Heart left ventricle (tissue), 16 donors: ENCODE results near the gene OSBP2. TPM values are rescaled to one million over a fixed set of nuclear protein-coding genes. Genes with fewer than 3 reads are reported as not detected.

Experiments used
- ATAC-seq, 4 donors: fragments of 200-7000 bp; cut with Tn5 transposase; one replicate each; pipeline ENCODE4 v1.9.1; 2020 to 2022; ENCODE audit warnings: moderate library complexity in 4 of 4, mild to moderate bottlenecking in 3 of 4, moderate number of reproducible peaks in 1 of 4
- DNase-seq, 5 donors: peaks; one replicate each; pipeline ENCODE4 v3.0.0-alpha.2; 2020
- H3K27ac ChIP-seq, 12 donors: fragments of 200-600 bp; sonication (generic) in 4 of 12; one replicate each; pipeline versions ENCODE4 v1.5.0 to v1.8.0; 2016 to 2022; ENCODE audit warnings: mild to moderate bottlenecking in 2 of 12
- H3K27me3 ChIP-seq, 9 donors: fragments of 200-600 bp; sonication (generic) in 2 of 9; one replicate each; pipeline versions ENCODE4 v1.5.1 to v1.8.0; 2016 to 2022; ENCODE audit warnings: mild to moderate bottlenecking in 3 of 9
- H3K36me3 ChIP-seq, 9 donors: fragments of 200-600 bp; sonication (generic) in 2 of 9; one replicate each; pipeline versions ENCODE4 v1.5.0 to v1.8.0; 2018 to 2022; ENCODE audit warnings: mild to moderate bottlenecking in 2 of 9
- H3K4me1 ChIP-seq, 12 donors: fragments of 200-600 bp; sonication (generic) in 4 of 12; one replicate each; pipeline versions ENCODE4 v1.5.0 to v1.8.0; 2016 to 2022; ENCODE audit warnings: mild to moderate bottlenecking in 3 of 12
- H3K4me3 ChIP-seq, 12 donors: fragments of 200-600 bp; sonication (generic) in 4 of 12; one replicate each; pipeline versions ENCODE4 v1.5.0 to v1.8.0; 2017 to 2022; ENCODE audit warnings: mild to moderate bottlenecking in 9 of 12, moderate library complexity in 4 of 12
- H3K9me3 ChIP-seq, 12 donors: fragments of 200-600 bp; sonication (generic) in 4 of 12; one replicate each; pipeline versions ENCODE4 v1.5.0 to v1.8.0; 2016 to 2022; ENCODE audit warnings: mild to moderate bottlenecking in 1 of 12
- POLR2A ChIP-seq, 2 donors: fragments of 450-650 bp; IDR thresholded peaks; one replicate each; pipeline ENCODE4 v1.6.1; 2017; ENCODE audit warnings: antibody characterized with exemption in 2 of 2, mild to moderate bottlenecking in 2 of 2, moderate library complexity in 2 of 2
- WGBS, 4 donors: extraction: QIAGEN DNeasy Blood & Tissue Kit in 2 of 4; methylation state at CpG; one replicate each; pipeline versions ENCODE4 v1.1.5 to v1.1.7; 2013 to 2018; 5-methylcytosine and 5-hydroxymethylcytosine counted together
- intact Hi-C, 10 donors: fragments of 100-400 bp; cut with DNase I; formaldehyde crosslinking; loops; one replicate each; pipeline versions ENCODE4 v1.11.1 to v1.14.2; 2022
- polyA plus RNA-seq, 2 donors: library from polyadenylated mRNA; stranded (reverse); fragments of 200-250 nt; gene quantifications; one replicate each; pipeline ENCODE4 v1.2.3, GENCODE V29; 2013
- total RNA-seq, 9 donors: library from RNA; depleted of rRNA in 2 of 9; stranded (reverse); fragments of >200 nt in 2 of 9; fragmentation: NEBNext Ultra II Directional in 3 of 9; extraction: Animal tissue kit (Norgen Biotek cat#: 25700) in 3 of 9; gene quantifications; one replicate each; pipeline versions ENCODE4 v1.1.0 to v1.2.4, GENCODE V29; 2016 to 2023
- TF ChIP-seq, protein P1 (sequence below), 12 donors: fragments of 200-600 bp; sonication (generic) in 4 of 12; IDR thresholded peaks; one replicate each; pipeline versions ENCODE4 v1.5.0 to v1.8.0; 2018 to 2022; ENCODE audit warnings: antibody characterized with exemption in 12 of 12, mild to moderate bottlenecking in 5 of 12
- donor health status: ischemic (EF 13 %, LVEDD 7.1; RV severe dilation, severe dysfunction).
- donor health status: healthy with polysubstance abuse.
- donor health status: DM: no; HTN: yes; CAD: no.
- donor health status: DM: no; HTN: no; CAD: no.
- donor health status: ischemic (EF 25% LVEDD 6.9; RV normal size, moderate dysfunction).
- donor health status: ischemic (EF 25% LVEDD 5.7; RV mildly dilated, moderate dysfunction).
- donor health status: healthy.
- donor health status: DM: yes; HTN: yes; CAD: no.
- donor health status: ischemic (EF 35%, LVEDD 5.7; RV mildly dilated, moderate dysfunction).
- donor health status: nonischemic (EF 11% LVEDD 7.7; RV severe dilation, severe dysfunction).
- donor health status: DM: yes; HTN: yes; CAD: no.
- donor health status: PGD.
- donor health status: ischemic (EF 29% LVEDD 5.4; RV normal size, mild dysfunction).
- donor health status: nonischemic (EF 23%, LVEDD 6.1; RV moderate dilation, normal function).

OSBP2 gene
- total and polyA plus RNA-seq, 11 donors, result 2.0 to 23.5 (median 12.2) TPM

GRCh38 chr22:30685178-30685577 lies 9.5 kb upstream of the OSBP2 start:
- intact Hi-C loops, result no loop called here
- TF ChIP-seq POLR2A (IDR thresholded peaks at IDR 0.05), result no peak
- TF ChIP-seq, protein P1, sequence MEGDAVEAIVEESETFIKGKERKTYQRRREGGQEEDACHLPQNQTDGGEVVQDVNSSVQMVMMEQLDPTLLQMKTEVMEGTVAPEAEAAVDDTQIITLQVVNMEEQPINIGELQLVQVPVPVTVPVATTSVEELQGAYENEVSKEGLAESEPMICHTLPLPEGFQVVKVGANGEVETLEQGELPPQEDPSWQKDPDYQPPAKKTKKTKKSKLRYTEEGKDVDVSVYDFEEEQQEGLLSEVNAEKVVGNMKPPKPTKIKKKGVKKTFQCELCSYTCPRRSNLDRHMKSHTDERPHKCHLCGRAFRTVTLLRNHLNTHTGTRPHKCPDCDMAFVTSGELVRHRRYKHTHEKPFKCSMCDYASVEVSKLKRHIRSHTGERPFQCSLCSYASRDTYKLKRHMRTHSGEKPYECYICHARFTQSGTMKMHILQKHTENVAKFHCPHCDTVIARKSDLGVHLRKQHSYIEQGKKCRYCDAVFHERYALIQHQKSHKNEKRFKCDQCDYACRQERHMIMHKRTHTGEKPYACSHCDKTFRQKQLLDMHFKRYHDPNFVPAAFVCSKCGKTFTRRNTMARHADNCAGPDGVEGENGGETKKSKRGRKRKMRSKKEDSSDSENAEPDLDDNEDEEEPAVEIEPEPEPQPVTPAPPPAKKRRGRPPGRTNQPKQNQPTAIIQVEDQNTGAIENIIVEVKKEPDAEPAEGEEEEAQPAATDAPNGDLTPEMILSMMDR (IDR thresholded peaks at IDR 0.05), result no peak
- ATAC-seq (no peak), DNase-seq (no peak)
- H3K4me1 ChIP-seq, result peaks cover 0 to 11% (median 0%) of the 10 kb centered on the region in 12 donors
- WGBS, 4 donors, result 80 to 87% (median 86%) methylated on average over 7 of the region's 7 CpGs
- no peak overlapping the region for H3K4me3 ChIP-seq
- H3K27ac ChIP-seq, result no peak overlapping the region
- no peaks in the 10 kb centered on the region for H3K36me3 ChIP-seq
- H3K27me3 ChIP-seq, result no peaks in the 10 kb centered on the region
- no peaks in the 10 kb centered on the region for H3K9me3 ChIP-seq

DNA sequence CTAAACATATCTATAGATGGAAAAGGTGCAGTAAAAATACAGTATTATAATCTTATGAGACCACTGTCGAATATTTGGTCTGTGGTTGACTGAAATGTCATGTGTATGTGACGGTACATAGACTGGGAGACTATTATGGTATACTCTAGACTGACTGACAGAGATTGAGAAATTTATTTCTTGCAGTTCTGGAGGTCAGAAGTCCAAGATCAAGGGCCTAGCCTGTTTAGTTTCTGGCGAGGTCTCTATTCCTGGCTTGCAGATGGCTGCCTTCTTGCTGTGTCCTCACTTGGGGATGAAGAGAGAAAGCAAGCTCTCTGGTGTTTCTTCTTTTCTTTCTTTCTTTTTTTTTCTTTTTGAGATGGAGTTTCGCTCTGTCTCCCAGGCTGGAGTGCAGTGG lies 7.3 kb upstream of the OSBP2 start:
- intact Hi-C loops, result no loop called here
- WGBS, 4 donors, result 87 to 93% (median 90%) methylated on average over 4 of the region's 4 CpGs
- no peaks in the 10 kb centered on the region for H3K4me1 ChIP-seq
- H3K4me3 ChIP-seq, result no peak overlapping the region
- H3K9me3 ChIP-seq, result no peaks in the 10 kb centered on the region
- no peaks in the 10 kb centered on the region for H3K36me3 ChIP-seq
- H3K27me3 ChIP-seq, result no peaks in the 10 kb centered on the region
- TF ChIP-seq POLR2A (IDR thresholded peaks at IDR 0.05), result no peak
- TF ChIP-seq, protein P1 (IDR thresholded peaks at IDR 0.05), result no peak
- ATAC-seq (no peak), DNase-seq (no peak)
- H3K27ac ChIP-seq, result no peak overlapping the region

GRCh38 chr22:30689622-30690021 lies 5.1 kb upstream of the OSBP2 start:
- no peak for TF ChIP-seq POLR2A (IDR thresholded peaks at IDR 0.05)
- TF ChIP-seq, protein P1 (IDR thresholded peaks at IDR 0.05), result no peak
- H3K4me3 ChIP-seq, result no peak overlapping the region
- peaks cover 0 to 11% (median 0%) of the 10 kb centered on the region in 9 donors for H3K27me3 ChIP-seq
- no peaks in the 10 kb centered on the region for H3K36me3 ChIP-seq
- no peak for ATAC-seq
- H3K27ac ChIP-seq, result no peak overlapping the region
- intact Hi-C loops, result no loop called here
- H3K4me1 ChIP-seq, result peaks cover 0 to 7% (median 4%) of the 10 kb centered on the region in 12 donors
- H3K9me3 ChIP-seq, result no peaks in the 10 kb centered on the region
- WGBS, 4 donors, result 54 to 69% (median 64%) methylated on average over 1 of the region's 1 CpG
- DNase-seq, result no peak

DNA sequence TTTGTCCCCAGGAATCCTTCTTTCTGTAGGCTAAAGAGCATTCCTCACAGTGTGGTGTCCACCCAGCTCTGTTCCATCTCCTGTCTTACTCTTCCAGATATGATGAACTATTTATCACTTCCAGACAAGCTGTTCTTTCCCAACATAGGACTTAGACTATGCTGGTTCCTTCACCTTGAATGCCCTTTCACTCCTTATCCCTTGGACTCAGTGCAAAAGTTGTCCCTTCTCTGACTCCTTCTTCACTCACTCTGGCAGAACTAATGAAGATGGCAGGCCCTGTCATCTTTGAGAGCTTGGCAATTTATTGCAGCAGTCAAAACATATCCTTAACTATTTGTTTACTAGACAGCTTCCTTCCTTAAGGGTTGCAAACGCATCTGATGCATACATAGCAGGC lies 3.5 kb upstream of the OSBP2 start:
- DNase-seq (no peak), ATAC-seq (no peak)
- Histone ChIP-seq H3K27ac (no peak overlapping the region), H3K36me3 (no peaks in the 10 kb centered on the region), H3K4me3 (no peak overlapping the region), H3K4me1 (peaks cover 0 to 17% (median 8%) of the 10 kb centered on the region in 12 donors), H3K9me3 (no peaks in the 10 kb centered on the region), H3K27me3 (peaks cover 0 to 20% (median 0%) of the 10 kb centered on the region in 9 donors)
- TF ChIP-seq POLR2A (IDR thresholded peaks at IDR 0.05), result no peak
- TF ChIP-seq, protein P1 (IDR thresholded peaks at IDR 0.05), result no peak
- WGBS, 4 donors, result 60 to 75% (median 69%) methylated on average over 1 of the region's 1 CpG
- intact Hi-C loops, result no loop called here
